Panc1 (cell line): Measurements from ENCODE around the gene CST6. TPM values are rescaled to one million over a fixed set of nuclear protein-coding genes. Genes with fewer than 3 reads are reported as not detected.

Experiments used
- ATAC-seq: fragments of 200-7000 bp; cut with Tn5 transposase; 2 replicates; pipeline ENCODE4 v1.9.1; 2020; ENCODE audit warnings: mild to moderate bottlenecking, moderate library complexity
- BruUV-seq: library from RNA; stranded (reverse); fragments of 400-500 nt; replicated peaks from 2 replicates; lab custom pipeline; 2021; lab: Mats Ljungman, UMichigan
- CTCF ChIA-PET: fragments of 300-600 bp; sonication (Branson Sonifier 250); formaldehyde crosslinking; loops from one replicate; lab custom pipeline; 2022; ENCODE audit warnings: antibody characterized with exemption; lab: Charles Lee
- POLR2A ChIA-PET: fragments of 300-600 bp; sonication (Branson Sonifier 250); formaldehyde crosslinking; loops from one replicate; lab custom pipeline; 2022; ENCODE audit warnings: antibody characterized with exemption; lab: Charles Lee
- DNase-seq: peaks from one replicate; pipeline ENCODE4 v3.0.0-alpha.2; 2010; ENCODE audit warnings: low read depth, low spot score
- H3K27ac ChIP-seq: 2 replicates; pipeline ENCODE4 v1.5.1; 2011; ENCODE audit warnings: mild to moderate bottlenecking, low read length, inconsistent platforms
- H3K27me3 ChIP-seq: fragments of 200-500 bp; sonication (Bioruptor generic); 2 replicates; pipeline ENCODE4 v1.6.0; 2014; ENCODE audit warnings: low read length, inconsistent platforms; ENCODE audit not compliant: control insufficient read depth, insufficient read depth
- H3K36me3 ChIP-seq: fragments of 200-500 bp; sonication (Bioruptor generic); 2 replicates; pipeline ENCODE4 v1.5.1; 2014; ENCODE audit warnings: inconsistent platforms, mild to moderate bottlenecking, low read length, moderate library complexity; ENCODE audit not compliant: control insufficient read depth, insufficient read depth
- H3K4me1 ChIP-seq: 2 replicates; pipeline ENCODE4 v1.5.1; 2011; ENCODE audit warnings: inconsistent platforms, mild to moderate bottlenecking, low read length, moderate library complexity; ENCODE audit not compliant: control insufficient read depth, insufficient read depth
- H3K4me3 ChIP-seq, 2 experiments: 2 replicates each; pipeline ENCODE4 v1.5.1; 2011 to 2012; ENCODE audit warnings: low read depth in 2 of 2, low read length in 2 of 2, mild to moderate bottlenecking in 2 of 2, inconsistent platforms in 1 of 2, moderate library complexity in 1 of 2
- H3K9me3 ChIP-seq: fragments of 200-500 bp; sonication (Bioruptor generic); 2 replicates; pipeline ENCODE4 v1.5.1; 2014; ENCODE audit warnings: low read depth, mild to moderate bottlenecking, inconsistent platforms, low read length, moderate library complexity; ENCODE audit not compliant: control insufficient read depth, insufficient read depth
- CTCF ChIP-seq: fragments of 450-650 bp; IDR thresholded peaks from 2 replicates; pipeline ENCODE4 v1.5.1; 2017; ENCODE audit warnings: mild to moderate bottlenecking
- POLR2AphosphoS5 ChIP-seq: IDR thresholded peaks from 2 replicates; pipeline ENCODE4 v1.6.1; 2012; ENCODE audit warnings: mild to moderate bottlenecking, low read depth, low read length, moderate library complexity
- REST ChIP-seq, 2 experiments: IDR thresholded peaks; 2 replicates each; pipeline ENCODE4 v1.6.1; 2011 to 2012; ENCODE audit warnings: low read depth in 2 of 2, control low read depth in 1 of 2, low read length in 1 of 2, mild to moderate bottlenecking in 1 of 2, moderate library complexity in 1 of 2; ENCODE audit not compliant: insufficient read depth in 1 of 2
- SIN3A ChIP-seq: IDR thresholded peaks from 2 replicates; pipeline ENCODE4 v1.6.1; 2012; ENCODE audit warnings: low read depth, mild to moderate bottlenecking, low read length, moderate library complexity, borderline replicate concordance; ENCODE audit not compliant: insufficient read depth
- TCF7L2 ChIP-seq: IDR thresholded peaks from 2 replicates; pipeline ENCODE4 v1.6.1; 2011; ENCODE audit warnings: mild to moderate bottlenecking, low read depth, low read length, inconsistent platforms
- in situ Hi-C: cut with HindIII; loops from 2 replicates; pipeline ENCODE4 v1.10.0; 2016; ENCODE audit warnings: low sequenced_read_pairs, low pct_unique_long_range_greater_than_20kb
- intact Hi-C: fragments of 100-400 bp; cut with micrococcal nuclease; formaldehyde crosslinking; loops from one replicate; pipeline ENCODE4 v1.10.0; 2022; ENCODE audit not compliant: unreplicated experiment
- total RNA-seq: library from RNA; stranded (reverse); gene quantifications from one replicate; pipeline ENCODE4 v1.2.1, GENCODE V29; 2021; ENCODE audit not compliant: unreplicated experiment

Gene CST6
- total RNA-seq, 1 experiment from 2014 or later, result 0.23 TPM

- no peak overlapping the region for H3K4me3 ChIP-seq
- H3K27ac ChIP-seq, result no peak overlapping the region
- H3K9me3 ChIP-seq, result peaks cover 2% of the 10 kb centered on the region; the same call in 1 of the 2 replicates
- no peaks in the 10 kb centered on the region for H3K4me1 ChIP-seq
- no peaks in the 10 kb centered on the region for H3K36me3 ChIP-seq
- ChIA-PET POLR2A (no interaction called here), CTCF (interaction anchor here (1.0 to 1.1 kb wide), 2 partner anchors 9 to 324 kb away, joined by 3 to 4 read pairs; partner anchors contain the start of gene KAT5)
- intact Hi-C loops, result no loop called here
- no peak for ATAC-seq
- DNase-seq, result no peak
- H3K27me3 ChIP-seq, result no peaks in the 10 kb centered on the region
- no peak for TF ChIP-seq SIN3A
- no peak for TF ChIP-seq REST (IDR thresholded peaks at IDR 0.05; ENCODE audit: insufficient read depth in 1 of 2, low read depth in 2 of 2, low read length in 1 of 2)
- TF ChIP-seq TCF7L2, result no peak
- TF ChIP-seq CTCF, result no peak
- in situ Hi-C loops, result no loop called here
- no TSS peak for BruUV-seq
Observed at GRCh38 chr11:66036334-66036710, 24.5 kb downstream of the CST6 start.

- Histone ChIP-seq H3K4me1 (no peaks in the 10 kb centered on the region), H3K9me3 (peaks cover 2% of the 10 kb centered on the region; the same call in 1 of the 2 replicates), H3K4me3 (no peak overlapping the region), H3K36me3 (no peaks in the 10 kb centered on the region), H3K27ac (no peak overlapping the region), H3K27me3 (no peaks in the 10 kb centered on the region)
- BruUV-seq, result no TSS peak
- ChIA-PET CTCF (no interaction called here), POLR2A (no interaction called here)
- in situ Hi-C loops (no loop called here), intact Hi-C loops (no loop called here)
- TF ChIP-seq SIN3A (no peak), TCF7L2 (no peak), POLR2AphosphoS5 (no peak), REST (IDR thresholded peaks at IDR 0.05; ENCODE audit: insufficient read depth in 1 of 2, low read depth in 2 of 2, low read length in 1 of 2) (no peak), CTCF (no peak)
- ATAC-seq (no peak), DNase-seq (no peak)
Observed at GRCh38 chr11:66037327-66037726, 25.5 kb downstream of the CST6 start.
